22Rv1 (cell line): ENCODE results near the gene PCDHAC1.

Experiments used
- H3K27ac ChIP-seq: fragments of 450-650 bp; 2 replicates; pipeline ENCODE4 v1.5.1; 2017
- ZFX ChIP-seq: fragments of 450-650 bp; IDR thresholded peaks from 2 replicates; pipeline ENCODE4 v1.6.1; 2017; ENCODE audit warnings: antibody characterized with exemption, borderline replicate concordance
- TF ChIP-seq, protein P1 (sequence below): fragments of 450-650 bp; IDR thresholded peaks from 2 replicates; pipeline ENCODE4 v1.5.1; 2017; ENCODE audit warnings: mild to moderate bottlenecking

The PCDHAC1 gene

DNA sequence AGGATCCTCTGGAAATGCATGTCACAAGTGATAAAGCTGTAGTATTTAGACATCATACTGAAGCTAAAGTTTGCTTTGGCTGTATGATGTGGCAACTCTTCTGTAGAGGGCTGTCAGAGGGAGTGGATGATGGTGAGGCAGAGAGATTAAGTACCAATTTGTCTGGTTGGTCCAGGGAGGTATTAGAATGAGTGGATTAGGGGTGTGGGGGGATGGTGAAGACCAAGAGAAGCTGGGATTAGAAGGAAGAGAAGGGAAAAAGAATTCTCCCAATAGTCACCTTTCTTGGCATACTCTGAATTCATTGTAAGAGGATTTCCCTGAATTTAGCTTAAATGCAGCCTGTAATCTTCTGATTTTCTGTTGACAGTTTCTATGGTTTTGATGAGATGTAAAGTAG is 43.8 kb downstream of the PCDHAC1 start:
- no peak for TF ChIP-seq ZFX
- TF ChIP-seq, protein P1, sequence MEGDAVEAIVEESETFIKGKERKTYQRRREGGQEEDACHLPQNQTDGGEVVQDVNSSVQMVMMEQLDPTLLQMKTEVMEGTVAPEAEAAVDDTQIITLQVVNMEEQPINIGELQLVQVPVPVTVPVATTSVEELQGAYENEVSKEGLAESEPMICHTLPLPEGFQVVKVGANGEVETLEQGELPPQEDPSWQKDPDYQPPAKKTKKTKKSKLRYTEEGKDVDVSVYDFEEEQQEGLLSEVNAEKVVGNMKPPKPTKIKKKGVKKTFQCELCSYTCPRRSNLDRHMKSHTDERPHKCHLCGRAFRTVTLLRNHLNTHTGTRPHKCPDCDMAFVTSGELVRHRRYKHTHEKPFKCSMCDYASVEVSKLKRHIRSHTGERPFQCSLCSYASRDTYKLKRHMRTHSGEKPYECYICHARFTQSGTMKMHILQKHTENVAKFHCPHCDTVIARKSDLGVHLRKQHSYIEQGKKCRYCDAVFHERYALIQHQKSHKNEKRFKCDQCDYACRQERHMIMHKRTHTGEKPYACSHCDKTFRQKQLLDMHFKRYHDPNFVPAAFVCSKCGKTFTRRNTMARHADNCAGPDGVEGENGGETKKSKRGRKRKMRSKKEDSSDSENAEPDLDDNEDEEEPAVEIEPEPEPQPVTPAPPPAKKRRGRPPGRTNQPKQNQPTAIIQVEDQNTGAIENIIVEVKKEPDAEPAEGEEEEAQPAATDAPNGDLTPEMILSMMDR: no peak
- H3K27ac ChIP-seq: no peak overlapping the region

GRCh38 chr5:140973550-140973949 is 47.5 kb downstream of the PCDHAC1 start:
- TF ChIP-seq, protein P1: no peak
- no peak for TF ChIP-seq ZFX

GRCh38 chr5:140977003-140977402 is 50.9 kb downstream of the PCDHAC1 start:
- H3K27ac ChIP-seq: no peak overlapping the region

More at GRCh38 chr5:140973550-140973949, 47.5 kb downstream of the PCDHAC1 start:
- H3K27ac ChIP-seq: no peak overlapping the region

DNA sequence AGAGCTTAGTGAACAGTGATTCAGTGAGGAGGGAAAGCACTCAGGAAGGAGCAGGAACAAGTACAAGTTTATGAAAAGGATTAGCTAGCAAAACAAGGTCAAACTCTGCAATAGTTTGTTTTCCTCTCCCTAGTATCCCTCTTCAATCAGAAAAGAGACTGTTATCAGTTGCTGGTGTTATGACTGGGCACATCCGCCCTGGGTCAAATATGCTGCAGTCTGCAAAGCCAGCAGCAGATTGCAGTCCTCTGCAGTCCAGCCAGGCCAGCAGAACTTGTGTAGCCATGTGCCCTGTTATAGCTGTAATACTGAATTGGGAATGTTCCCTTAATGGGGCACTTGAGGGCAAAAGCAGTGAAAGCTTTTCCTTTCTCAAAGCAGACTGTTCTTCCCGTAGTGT is 52.2 kb downstream of the PCDHAC1 start:
- H3K27ac ChIP-seq: no peak overlapping the region

More at GRCh38 chr5:140977003-140977402, 50.9 kb downstream of the PCDHAC1 start:
- no peak for TF ChIP-seq ZFX
- TF ChIP-seq, protein P1: no peak

DNA sequence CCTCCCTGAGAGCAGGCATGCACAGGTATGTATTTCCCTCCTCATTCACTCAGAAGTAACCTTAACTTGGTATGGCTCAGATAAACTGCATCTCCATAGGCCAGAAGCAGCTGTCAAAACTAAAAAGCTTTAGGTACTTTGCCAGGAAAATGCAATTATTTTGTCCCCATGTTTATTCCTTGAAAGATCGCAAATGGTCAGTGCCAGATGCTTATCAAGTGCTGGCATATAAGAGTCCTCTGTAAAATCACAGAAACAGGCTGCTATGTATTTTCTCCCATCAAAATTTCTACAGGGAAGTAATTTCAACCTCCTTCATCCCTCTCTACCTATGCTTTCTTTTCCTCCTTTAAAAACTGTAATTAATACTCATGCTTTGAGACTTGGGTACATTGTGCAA is 52.9 kb downstream of the PCDHAC1 start:
- no peak overlapping the region for H3K27ac ChIP-seq
- TF ChIP-seq ZFX: no peak
- TF ChIP-seq, protein P1: no peak

More for the DNA sequence above, 52.2 kb downstream of the PCDHAC1 start:
- no peak for TF ChIP-seq ZFX
- TF ChIP-seq, protein P1: no peak
